ENCODE data around the gene APLNR.

DNA sequence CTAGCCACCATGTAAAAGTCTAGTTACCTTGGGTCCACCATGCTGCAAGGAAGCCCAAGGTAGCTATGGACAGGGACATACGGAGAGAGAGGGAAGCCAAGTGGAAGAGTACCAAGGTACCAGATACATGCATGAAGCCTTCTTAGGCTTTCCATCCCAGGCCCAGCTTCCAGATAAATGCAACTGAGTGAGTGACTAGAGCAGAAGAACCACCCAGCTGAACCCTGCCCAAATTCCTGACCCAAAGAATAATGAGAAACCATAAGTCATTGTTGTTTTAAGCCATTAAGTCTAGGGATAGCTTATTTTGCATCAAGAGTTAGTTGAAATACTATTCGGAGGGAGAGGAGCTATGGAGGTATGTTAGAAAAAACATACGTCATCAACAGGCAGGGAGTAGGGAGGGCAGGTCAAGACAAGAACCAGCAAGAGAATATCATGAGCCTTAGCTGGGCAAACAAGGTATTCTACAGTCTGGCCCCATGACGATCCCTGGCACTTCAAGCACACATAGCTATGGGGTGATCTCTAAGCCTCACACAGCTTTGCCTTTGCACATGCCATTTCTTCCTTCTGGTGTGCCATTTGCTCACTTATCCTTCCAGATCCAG, 36.5 kb upstream of the APLNR start:
- TF ChIP-seq, protein P1, sequence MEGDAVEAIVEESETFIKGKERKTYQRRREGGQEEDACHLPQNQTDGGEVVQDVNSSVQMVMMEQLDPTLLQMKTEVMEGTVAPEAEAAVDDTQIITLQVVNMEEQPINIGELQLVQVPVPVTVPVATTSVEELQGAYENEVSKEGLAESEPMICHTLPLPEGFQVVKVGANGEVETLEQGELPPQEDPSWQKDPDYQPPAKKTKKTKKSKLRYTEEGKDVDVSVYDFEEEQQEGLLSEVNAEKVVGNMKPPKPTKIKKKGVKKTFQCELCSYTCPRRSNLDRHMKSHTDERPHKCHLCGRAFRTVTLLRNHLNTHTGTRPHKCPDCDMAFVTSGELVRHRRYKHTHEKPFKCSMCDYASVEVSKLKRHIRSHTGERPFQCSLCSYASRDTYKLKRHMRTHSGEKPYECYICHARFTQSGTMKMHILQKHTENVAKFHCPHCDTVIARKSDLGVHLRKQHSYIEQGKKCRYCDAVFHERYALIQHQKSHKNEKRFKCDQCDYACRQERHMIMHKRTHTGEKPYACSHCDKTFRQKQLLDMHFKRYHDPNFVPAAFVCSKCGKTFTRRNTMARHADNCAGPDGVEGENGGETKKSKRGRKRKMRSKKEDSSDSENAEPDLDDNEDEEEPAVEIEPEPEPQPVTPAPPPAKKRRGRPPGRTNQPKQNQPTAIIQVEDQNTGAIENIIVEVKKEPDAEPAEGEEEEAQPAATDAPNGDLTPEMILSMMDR (IDR thresholded peaks at IDR 0.05), result no peak
- TF ChIP-seq ZFX (IDR thresholded peaks at IDR 0.05; ENCODE audit: borderline replicate concordance), result no peak
